GM18498 (cell line): Measurements from ENCODE around the gene FAM216A.
"Not testable (repeated sequence)": the region's sequence is repeated elsewhere in the genome, so short reads cannot be mapped to it uniquely, and the experiment has no call there.

Source experiments
- ATAC-seq: cut with Tn5 transposase; IDR thresholded peaks from one replicate; pipeline ENCODE4 v1.9.1; 2021; ENCODE audit warnings: mild to moderate bottlenecking, moderate library complexity; ENCODE audit not compliant: unreplicated experiment

The FAM216A gene

GRCh38 chr12:110498984-110499706 lies 30.5 kb downstream of the FAM216A start:
- no peak for ATAC-seq

- ATAC-seq, result peak; percentile 3
Observed at GRCh38 chr12:110501399-110501751, 32.7 kb downstream of the FAM216A start.

GRCh38 chr12:110501752-110502738 lies 33.4 kb downstream of the FAM216A start, which contains the start of the genes RAD9B and VPS29:
RAD9B (plus strand) TSS chr12:110502331; CDS start chr12:110502338, 7 bp downstream.
VPS29 (minus strand) TSS chr12:110502111; CDS start chr12:110502051, 60 bp downstream.
- peak; percentile 95 for ATAC-seq

DNA sequence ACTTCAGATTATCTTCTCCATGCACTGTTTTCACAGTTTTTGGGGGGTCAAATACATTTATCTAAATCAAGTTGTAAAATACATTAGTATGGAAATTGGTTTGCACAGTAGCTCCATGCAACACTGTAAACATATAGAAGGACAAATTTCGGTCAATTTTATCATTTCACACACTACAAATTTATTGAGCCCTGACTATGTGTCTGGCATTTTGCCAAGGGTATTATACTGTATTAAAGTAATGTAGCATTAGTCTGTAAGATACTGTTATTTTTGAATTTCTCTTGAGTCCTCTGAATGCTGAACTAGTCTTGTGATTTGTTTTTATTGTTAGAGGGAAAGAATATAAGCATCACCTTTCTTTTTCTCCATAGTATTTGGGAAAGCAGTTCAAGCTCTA lies 34.8 kb downstream of the FAM216A start:
- ATAC-seq, result no peak

GRCh38 chr12:110505332-110505731 lies 36.7 kb downstream of the FAM216A start:
- no peak for ATAC-seq

DNA sequence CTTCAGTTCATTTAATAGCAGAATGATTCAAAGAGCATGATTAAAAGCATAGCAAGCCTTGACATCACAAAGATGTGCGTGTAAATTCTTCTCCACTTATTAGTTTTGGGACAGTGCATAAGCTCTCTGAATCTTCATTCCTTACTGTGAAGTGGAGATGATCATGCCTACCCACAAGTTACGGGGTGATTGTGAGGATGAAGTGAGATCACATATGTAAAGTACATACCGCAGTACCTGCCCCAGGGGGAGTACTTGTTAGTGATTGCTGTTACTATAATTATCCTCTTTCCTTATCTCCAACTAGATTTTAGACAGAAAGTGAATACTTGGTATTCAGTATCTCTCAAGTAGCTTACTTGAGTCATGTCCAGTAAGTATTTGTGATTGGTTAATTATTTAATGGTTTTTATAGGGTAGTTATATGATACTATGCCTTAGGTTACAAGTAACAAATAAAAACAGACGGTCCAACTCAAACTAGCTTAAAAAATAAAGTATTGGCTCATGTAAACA lies 39.5 kb downstream of the FAM216A start:
- ATAC-seq, result no peak

- ATAC-seq, result no peak
Observed at GRCh38 chr12:110513842-110514241, 45.2 kb downstream of the FAM216A start.

GRCh38 chr12:110514363-110514762 lies 45.7 kb downstream of the FAM216A start:
- no peak for ATAC-seq

DNA sequence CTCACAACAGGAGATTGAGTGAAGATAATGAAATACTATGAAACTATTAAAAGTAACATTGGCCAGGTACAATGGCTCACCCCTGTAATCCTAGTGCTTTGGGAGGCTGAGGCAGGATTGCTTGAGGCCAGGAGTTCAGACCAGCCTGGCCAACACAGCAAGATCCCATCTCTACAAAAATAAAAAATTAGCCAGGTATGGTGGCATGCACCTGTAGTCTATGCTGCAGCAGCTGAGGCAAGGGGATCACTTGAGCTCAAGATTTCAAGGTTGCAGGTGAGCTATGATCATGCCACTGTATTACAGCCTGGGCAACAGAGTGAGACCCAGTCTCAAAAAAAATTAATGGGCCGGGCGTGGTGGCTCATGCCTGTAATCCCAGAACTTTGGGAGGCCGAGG lies 48.4 kb downstream of the FAM216A start:
- ATAC-seq, result no peak

GRCh38 chr12:110518014-110518413 lies 49.4 kb downstream of the FAM216A start:
- not testable (repeated sequence) for ATAC-seq

DNA sequence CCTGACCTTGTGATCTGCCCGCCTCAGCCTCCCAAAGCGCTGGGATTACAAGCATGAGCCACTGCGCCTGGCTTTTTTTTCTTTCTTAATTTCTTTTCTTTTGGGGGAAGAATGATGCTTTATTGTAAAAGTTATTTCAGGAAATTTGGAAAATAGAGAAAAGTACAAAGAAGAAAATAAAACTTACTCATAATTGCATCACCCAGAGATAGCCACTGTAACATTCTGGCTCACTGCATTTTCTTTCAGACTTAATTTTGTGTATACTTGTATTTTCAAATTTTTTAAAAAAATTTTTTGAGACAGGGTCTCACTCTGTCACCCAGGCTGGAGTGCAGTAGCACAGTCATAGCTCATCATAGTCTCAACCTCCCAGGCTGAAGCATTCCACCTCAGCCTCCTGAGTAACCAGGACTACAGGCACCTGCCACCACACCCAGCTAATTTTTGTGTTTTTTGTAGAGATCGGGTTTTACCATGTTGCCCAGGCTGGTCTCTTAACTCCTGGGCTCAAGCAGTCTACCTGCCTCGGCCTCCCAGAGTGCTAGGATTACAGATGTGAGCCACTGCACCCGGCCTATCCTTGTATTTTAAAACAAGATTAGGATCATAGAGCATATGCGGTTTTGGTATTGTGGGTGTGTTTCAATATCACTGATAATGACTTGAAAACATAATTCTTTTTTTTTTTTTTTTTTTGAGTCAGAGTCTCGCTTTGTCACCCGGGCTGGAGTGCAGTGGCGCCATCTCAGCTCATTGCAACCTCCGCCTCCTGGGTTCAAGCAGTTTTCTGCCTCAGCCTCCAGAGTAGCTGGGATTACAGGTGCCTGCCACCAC lies 52.4 kb downstream of the FAM216A start:
- not testable (repeated sequence) for ATAC-seq

DNA sequence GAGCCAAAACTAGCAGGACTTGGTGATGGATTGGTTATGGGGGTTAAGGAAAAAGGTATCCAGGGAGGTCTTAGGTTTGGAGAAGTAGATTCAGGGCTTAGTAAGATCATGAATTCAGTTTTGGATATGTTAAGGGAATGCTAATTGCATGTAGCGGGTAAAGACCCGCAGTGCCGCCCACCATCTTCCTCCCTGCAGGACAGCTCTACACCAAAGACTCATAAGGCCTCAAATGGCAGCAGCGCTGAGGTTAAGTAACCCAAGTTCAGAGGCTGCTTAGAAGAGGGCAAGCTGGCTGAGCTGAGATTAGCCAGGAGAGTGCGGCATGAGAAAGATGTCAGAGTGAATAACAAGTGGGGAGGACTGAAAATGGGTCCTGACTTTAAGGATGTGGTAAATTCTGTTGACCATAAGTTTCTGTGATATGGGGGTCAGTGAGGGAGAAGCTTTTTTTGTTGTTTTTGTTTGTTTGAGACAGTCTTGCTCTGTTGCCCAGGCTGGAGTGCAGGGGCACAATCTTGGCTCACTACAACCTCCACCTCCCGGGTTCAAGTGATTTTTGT lies 59.7 kb downstream of the FAM216A start:
- ATAC-seq, result no peak

- ATAC-seq, result no peak
Observed at GRCh38 chr12:110530511-110530910, 61.9 kb downstream of the FAM216A start.

DNA sequence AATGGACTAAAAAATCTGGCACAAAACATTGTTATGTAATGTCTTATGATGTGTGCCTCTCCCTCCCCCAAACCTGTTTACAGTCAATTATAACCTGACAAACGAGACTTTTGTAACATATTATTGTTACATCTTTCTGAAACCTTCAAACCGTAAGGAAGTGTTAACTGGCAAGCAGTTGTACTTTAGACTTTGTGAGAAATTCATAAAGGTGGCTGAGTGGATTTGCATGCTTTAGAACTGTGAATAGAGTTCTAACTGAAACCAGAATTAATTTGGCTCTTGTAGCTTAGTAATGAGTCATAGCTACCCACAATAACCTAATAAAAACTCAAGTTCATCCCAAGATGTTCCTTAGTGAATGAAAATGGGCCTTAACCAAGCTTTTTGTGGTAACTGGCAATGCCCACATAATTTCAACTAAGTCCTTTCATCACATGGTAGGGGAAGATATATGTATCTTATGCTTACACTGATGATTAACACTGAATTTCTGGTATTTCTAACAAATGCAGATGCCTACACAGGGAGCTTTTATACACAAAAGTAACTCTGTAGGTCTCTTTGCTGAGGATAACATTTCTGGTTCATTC lies 63.2 kb downstream of the FAM216A start:
- peak; percentile 86 for ATAC-seq

- ATAC-seq, result no peak
Observed at GRCh38 chr12:110532644-110533043, 64.0 kb downstream of the FAM216A start.

- no peak for ATAC-seq
Observed at GRCh38 chr12:110533607-110534006, 65.0 kb downstream of the FAM216A start.

DNA sequence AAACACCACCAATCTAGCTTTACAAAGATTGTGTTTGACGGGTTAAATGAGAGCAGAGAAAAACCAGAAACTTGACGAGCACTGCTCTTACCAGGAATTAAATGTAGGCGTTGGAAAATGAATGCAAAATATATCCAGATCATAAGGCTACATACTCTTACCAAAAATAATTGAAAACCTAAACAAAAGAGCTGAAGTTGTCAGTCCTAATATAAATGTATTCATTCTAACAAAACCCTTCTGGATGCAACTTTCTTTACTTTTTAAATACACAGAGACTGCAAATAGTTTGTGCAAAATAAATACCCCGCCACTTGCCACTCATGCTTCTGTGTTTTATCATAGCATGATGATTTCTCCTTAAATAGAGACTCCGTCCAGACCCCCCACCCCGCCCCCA lies 66.2 kb downstream of the FAM216A start:
- ATAC-seq, result no peak

DNA sequence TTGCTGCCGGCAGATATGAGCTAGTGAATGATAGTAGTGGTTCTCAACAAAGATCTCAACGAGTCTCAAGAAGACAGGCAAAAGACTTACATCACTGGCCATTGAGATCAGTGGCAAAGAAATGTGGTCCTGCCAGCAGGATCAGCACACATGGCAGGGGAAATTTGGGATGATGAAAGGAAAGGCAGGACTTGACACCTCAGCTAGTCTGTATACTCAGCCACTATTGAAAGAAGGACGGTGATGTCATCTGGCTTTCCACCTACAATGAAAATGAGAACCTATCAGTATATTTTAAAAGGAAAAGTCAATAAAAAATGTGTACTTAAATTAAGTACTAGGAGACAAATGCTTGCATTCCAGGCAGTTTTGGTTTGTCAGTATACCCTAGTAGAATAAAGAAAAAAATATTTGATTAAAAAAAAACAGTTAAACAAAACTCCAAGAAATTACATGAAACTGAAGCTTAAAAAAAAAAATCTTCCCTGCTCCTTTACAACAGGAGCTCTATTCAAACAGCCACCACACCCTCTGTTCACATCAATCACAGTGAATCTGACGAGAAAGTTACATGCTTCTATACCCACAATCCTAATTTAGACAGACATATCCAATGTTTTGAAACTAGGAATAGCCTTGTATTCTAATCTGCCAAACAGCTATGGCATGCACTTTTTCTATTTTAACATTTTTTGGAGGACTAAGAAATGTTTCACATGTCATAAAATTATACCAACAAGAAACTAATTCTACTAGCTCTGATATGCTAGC lies 68.4 kb downstream of the FAM216A start:
- ATAC-seq, result no peak
